Measurements from ENCODE around the gene PRELID1.

- TF ChIP-seq CTCF (IDR thresholded peaks at IDR 0.05) (no peak), POLR2A (IDR thresholded peaks at IDR 0.05) (no peak)
These were observed 45.7 kb downstream of the PRELID1 start for GRCh38 chr5:177349362-177349647.
